HG02571 (cell line): ENCODE data around the gene SLC7A1.

Experiments used
- ATAC-seq: cut with Tn5 transposase; IDR thresholded peaks from one replicate; pipeline ENCODE4 v1.9.1; 2021; ENCODE audit warnings: mild to moderate bottlenecking, moderate library complexity; ENCODE audit not compliant: unreplicated experiment

The SLC7A1 gene

DNA sequence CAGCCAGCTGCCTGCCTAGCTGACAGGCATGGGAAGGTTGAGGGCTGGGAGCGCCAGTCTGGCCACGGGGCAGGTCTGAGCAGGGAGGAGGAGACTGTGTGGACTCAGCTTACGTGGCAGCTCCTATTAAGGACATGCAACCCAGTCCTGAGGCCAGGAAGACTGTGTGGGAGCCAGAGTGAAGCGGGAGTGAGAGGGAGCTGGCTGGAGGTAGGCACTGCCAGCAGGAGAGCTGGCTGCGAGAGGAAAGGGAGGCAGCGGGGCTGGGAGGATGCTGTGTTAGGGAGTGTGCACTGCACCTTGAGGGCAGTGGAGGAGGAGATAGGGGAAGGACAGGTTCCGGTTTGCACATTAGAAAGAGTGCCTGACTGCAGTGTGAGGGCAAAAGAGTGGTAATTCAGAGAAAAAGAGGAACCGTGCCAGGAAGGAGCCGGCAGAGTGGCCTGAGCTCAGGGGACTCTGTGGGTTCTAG lies 99.2 kb downstream of the SLC7A1 start:
- no peak for ATAC-seq

DNA sequence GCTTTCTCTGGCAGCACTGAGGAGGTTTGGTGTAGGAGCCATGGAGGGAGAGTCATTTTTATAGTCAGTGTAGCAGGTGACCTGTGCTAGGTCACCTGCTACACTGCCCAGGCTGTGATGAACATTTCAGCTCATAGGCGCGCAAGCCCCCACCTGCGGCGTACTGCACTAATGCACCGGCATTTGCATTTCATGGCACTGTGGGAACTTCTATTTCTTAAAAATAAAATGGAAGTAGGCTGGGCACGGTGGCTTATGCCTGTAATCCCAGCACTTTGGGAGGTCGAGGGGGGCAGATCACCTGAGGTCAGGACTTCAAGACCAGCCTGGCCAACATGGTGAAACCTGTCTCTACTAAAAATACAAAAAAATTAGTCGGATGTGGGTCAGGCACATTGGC lies 101.0 kb downstream of the SLC7A1 start:
- ATAC-seq = no peak

GRCh38 chr13:29493796-29494195 lies 101.7 kb downstream of the SLC7A1 start:
- ATAC-seq = no peak

GRCh38 chr13:29491248-29491647 lies 104.2 kb downstream of the SLC7A1 start:
- no peak for ATAC-seq

GRCh38 chr13:29490561-29490885 lies 105.0 kb downstream of the SLC7A1 start:
- ATAC-seq = no peak

DNA sequence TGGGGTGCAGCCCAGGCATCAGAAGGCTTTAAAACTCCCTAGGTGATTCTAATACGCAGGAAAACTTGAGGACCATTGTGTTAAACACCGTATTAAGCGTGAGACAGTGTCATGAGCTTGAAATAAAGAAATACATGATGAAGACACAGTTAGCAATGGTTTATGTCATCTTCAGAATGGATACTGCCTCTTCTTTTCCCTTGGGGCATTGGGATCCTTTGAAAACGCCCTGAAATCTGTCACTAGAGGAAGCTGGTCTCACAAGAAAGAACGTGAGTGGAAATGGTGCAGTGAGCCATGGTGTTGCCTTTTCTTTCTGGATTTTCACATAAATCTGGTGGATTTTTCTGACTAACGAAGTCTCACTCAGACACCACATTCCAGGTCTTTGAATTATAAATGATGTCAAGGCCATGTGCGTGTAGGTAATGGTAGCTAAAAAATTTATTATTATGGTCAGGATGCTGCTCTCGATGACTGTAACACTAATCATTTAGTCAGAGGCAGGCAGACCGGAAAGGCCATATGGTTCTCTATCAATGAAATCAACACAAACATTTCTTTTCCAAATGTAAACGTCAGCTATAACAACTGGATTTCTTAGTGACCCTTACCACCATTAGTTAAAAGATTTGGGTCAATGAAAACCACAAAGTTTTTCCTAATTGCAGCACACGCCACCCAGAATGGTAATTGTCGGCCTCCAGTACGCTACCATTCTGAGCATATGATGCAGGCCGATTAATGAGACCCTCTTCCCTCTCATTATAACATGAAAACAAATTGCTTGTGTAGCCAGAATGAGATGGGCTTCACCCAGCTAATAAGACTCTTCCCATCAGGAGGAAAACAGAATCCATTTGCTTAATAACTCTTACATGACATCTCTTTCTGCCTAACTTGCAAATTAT lies 105.6 kb downstream of the SLC7A1 start:
- ATAC-seq = no peak

- ATAC-seq = no peak
Measured at GRCh38 chr13:29487466-29488454, 107.7 kb downstream of the SLC7A1 start.

DNA sequence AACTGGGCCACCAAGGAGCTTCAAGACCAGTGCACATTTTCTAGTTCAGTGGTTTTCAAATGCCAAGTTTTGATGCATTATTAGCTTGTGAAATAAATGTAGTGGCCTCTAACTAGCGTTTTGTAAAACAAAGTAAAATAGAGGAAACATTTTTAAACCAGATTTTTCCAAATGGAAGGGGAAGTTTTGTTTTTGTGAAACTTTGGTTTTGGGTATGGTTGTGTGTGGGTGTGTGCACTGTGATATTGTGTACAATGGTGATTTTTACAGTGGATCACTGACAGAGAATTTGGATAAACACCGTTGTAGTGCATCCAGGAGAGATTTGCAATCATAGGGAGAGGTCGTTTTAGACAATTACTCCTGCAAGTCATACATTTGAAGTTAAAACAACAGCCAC lies 108.9 kb downstream of the SLC7A1 start:
- no peak for ATAC-seq

DNA sequence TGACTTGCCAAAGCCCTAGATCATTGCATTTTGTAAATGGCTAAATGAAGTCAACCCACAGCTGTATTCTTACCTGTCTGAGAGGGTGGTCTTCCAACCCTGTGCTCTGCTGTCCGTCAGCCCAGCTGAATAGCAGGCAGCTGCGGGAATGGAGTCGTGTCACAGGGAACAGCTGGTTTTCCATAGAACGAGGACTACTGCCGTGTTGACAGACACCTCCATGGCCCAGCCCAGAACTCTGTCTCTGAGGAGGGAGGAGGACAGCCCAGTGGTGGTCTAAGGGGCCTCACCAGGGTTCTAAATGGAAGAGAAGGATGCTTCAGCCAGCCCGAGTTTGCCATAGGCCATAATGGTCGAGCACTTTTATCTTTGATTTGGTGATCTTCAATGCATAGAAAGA lies 110.7 kb downstream of the SLC7A1 start:
- no peak for ATAC-seq

DNA sequence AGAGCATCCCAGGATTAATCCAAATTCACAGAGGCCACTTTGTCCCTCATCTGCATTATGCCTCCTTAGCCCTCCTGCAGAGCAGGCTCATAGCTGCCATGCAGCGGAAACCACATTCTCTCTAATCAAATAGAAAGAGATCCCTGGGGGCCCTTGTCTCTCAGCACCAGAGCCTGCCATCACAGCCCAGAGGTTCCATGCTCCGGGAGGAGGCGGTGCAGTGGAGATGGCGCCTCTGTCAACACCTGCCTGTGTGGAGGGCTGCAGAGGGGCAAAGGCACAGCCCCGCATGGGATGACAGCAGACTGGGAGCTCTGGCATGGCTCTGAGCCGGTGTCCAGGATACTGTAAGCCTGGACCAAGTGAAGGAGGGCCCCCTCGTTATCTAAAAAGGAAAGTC lies 111.3 kb downstream of the SLC7A1 start:
- ATAC-seq = no peak

GRCh38 chr13:29483623-29484022 lies 111.9 kb downstream of the SLC7A1 start:
- no peak for ATAC-seq

DNA sequence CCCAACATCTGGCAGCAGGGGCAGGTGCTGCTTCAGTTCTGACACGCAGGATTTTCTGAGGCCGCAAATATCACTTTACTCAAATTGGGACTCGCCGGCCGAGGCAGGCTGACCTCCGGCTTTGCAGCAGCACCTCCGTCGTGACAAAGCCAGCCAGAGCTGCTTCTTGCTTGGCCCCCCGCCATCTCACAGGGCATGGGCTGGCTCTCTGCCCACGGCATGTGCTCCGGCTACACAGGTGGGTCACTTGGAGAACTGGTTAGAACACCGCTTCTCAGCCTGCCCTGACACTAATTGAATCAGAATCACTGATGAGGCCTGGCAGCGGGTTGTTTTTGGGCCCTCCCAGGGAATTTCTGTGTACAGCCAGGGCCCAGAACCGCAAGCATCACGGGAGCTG lies 112.3 kb downstream of the SLC7A1 start:
- ATAC-seq = no peak

DNA sequence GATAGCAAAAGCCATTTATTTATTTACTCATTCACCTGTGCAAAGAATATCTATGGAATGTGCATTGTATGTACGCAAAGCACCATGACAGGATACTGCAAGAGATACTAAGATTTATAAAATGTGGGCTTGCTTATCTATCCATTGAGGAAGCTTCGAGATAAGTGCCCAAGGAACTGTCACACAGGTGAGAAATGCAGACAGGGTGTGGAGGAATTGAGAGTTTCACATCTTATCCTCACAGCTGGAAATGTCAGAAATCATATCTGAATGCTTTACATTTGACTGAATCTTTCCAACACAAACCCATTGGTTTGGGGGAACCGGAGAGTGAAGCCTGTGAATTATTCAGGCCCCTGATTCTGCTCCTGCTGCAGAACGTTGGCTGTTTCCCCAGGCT lies 113.0 kb downstream of the SLC7A1 start:
- no peak for ATAC-seq

DNA sequence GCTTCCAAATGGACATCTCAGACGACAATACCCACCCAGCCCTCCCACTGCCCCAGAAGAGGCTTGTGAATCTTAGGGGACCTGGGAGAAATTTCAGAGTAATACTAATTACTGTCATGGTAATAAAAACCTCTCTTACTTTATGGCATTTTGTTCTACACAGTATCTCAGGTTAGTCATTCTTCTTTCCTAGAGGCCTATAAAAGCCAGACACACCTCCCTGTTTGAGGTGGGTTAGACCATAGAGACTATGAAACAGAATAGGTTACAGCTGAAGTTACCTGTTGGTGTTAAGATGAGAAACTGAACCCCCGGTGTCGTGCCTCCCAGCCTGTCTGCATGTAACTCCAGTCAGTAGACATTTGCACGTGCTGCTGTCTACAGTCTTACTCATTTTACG lies 113.9 kb downstream of the SLC7A1 start:
- no peak for ATAC-seq

GRCh38 chr13:29480893-29481525 lies 114.5 kb downstream of the SLC7A1 start:
- no peak for ATAC-seq

DNA sequence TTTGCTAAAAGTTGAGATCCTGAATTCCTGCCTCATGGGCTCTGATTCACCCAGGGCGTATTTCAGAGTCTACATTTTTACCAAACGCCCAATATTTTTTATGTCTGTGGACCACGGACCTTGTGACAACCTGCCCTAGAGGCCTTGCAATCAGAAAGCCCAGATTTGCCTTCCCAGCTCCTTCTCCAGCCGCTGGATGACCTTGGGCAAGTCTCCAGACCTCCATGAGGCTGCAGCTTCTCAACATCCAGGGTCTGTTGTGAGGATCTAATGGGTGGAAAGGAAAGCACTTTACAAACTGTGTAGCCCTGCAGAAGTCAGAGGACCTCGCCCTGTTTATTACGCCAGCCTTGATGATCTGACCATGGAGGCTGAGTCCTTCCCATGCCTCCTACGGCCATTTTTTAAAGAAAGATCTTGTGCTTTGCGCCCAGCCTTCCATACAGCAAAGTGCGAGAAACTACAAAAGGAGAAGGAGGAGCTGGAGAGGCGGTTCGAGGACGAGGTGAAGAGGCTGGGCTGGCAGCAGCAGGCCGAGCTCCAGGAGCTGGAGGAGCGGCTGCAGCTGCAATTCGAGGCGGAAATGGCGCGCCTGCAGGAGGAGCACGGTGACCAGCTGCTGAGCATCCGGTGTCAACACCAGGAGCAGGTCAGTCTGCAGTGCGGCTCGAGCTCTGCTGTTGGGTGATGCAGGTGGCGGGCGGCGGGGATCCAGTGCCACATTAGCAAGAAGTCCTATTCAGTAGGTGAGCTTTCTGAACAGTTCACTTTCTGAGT lies 115.6 kb downstream of the SLC7A1 start:
- ATAC-seq = no peak

DNA sequence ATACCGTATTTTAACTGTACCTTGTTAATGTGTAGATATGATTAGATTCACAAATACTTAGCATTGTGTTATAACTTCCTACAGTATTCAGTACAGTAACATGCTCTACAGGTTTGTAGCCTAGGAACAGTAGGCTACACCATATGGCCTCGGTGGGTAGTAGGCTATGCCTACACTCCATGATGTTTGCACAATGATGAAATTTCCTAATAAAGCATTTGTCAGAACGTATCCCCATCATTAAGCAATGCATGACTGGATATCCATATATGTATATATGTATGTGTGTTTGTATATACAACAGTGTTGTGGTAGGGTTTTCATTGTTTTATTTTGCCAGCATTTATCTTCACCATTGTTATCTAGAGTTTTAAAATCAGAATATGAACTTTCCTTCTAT lies 119.4 kb downstream of the SLC7A1 start:
- ATAC-seq = no peak

- ATAC-seq = no peak
Measured at GRCh38 chr13:29474991-29475390, 120.5 kb downstream of the SLC7A1 start.

- ATAC-seq = no peak
Measured at GRCh38 chr13:29473166-29473565, 122.3 kb downstream of the SLC7A1 start.

DNA sequence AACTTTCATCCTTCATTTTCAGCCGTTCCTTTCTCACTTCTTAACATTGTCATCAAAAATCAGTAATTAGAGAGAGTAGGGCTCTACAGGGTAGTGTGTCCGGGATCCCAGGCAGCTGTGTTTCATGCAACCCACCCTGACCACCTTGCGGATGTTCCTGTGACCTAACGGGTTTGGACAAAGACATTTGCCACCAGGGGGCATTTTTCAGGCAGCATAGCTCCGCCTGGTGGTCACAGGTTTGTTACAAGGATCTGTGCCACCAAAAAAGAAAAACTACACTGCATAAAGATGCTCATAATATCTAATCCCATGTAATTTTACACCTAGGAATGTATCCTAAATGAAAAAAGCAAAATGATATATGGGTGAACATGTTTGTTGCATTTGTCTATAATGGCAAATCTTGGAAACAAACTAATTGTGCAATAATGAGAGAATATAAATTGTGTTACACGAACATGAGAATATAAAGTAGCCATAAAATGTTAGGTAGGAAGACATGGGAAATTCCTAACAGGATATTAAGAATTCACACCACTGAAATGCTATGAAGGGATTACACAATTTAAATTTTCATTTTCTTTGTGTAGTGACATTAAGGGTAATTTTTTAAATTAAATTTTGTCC lies 123.0 kb downstream of the SLC7A1 start:
- ATAC-seq = no peak
